BJ (cell line): ENCODE measurements around the gene DMXL2. TPM values are rescaled to one million over a fixed set of nuclear protein-coding genes. Genes with fewer than 3 reads are reported as not detected.
A peak's percentile ranks its signal among the peaks of the same experiment; 100 is the strongest.

Experiments
- CTCF ChIA-PET: fragments of 350-600 bp; formaldehyde crosslinking; extraction: SDS; loops from one replicate; lab custom pipeline; 2021; ENCODE audit warnings: antibody characterized with exemption, inconsistent platforms; lab: Yijun Ruan, JAX
- POLR2A ChIA-PET: fragments of 300-600 bp; sonication (Branson Sonifier 250); formaldehyde crosslinking; extraction: SDS; loops from one replicate; lab custom pipeline; 2021; ENCODE audit warnings: antibody characterized with exemption; lab: Charles Lee
- DNase-seq: peaks from one replicate; pipeline ENCODE4 v3.0.0-alpha.2; 2011; ENCODE audit warnings: low read depth
- H3K27me3 ChIP-seq: 2 replicates; pipeline ENCODE4 v1.6.0; 2011; ENCODE audit warnings: low read length; ENCODE audit not compliant: control insufficient read depth, insufficient read depth
- H3K36me3 ChIP-seq: 2 replicates; pipeline ENCODE4 v1.5.1; 2011; ENCODE audit warnings: low read length; ENCODE audit not compliant: control insufficient read depth, insufficient read depth
- H3K4me3 ChIP-seq: 2 replicates; pipeline ENCODE4 v1.5.1; 2011; ENCODE audit warnings: low read depth, mild to moderate bottlenecking, control low read depth, low read length
- CTCF ChIP-seq: IDR thresholded peaks from 2 replicates; pipeline ENCODE4 v1.5.1; 2011; ENCODE audit warnings: low read depth, mild to moderate bottlenecking, control low read depth, inconsistent platforms, low read length, moderate library complexity; ENCODE audit not compliant: insufficient read depth
- polyA plus RNA-seq: library from polyadenylated mRNA; depleted of rRNA; stranded (reverse); fragments of >200 nt; gene quantifications from 2 replicates; pipeline ENCODE4 v1.2.3, GENCODE V29; 2011; rRNA removed

The DMXL2 gene
- polyA plus RNA-seq, 1 experiment, result 3.8 TPM

- ChIA-PET POLR2A (no interaction called here), CTCF (interaction anchor here (0.8 to 10.0 kb wide), 30 partner anchors 8 to 412 kb away, joined by 3 to 110 read pairs (median 6); no protein-coding TSS in a partner anchor)
- peak; percentile 68 for TF ChIP-seq CTCF
- no peaks in the 10 kb centered on the region for H3K36me3 ChIP-seq
- H3K27me3 ChIP-seq, result peaks cover 12% of the 10 kb centered on the region
- no peak for DNase-seq
- no peak overlapping the region for H3K4me3 ChIP-seq
These were observed 219.3 kb downstream of the DMXL2 start for GRCh38 chr15:51403072-51403878.

GRCh38 chr15:51401872-51402517, 220.6 kb downstream of the DMXL2 start:
- ChIA-PET POLR2A (no interaction called here), CTCF (interaction anchor here (0.7 to 10.0 kb wide), 37 partner anchors 9 to 295 kb away, joined by 3 to 110 read pairs (median 5); no protein-coding TSS in a partner anchor)
- no peaks in the 10 kb centered on the region for H3K36me3 ChIP-seq
- TF ChIP-seq CTCF, result peak; percentile 79
- H3K4me3 ChIP-seq, result no peak overlapping the region
- peaks cover 13% of the 10 kb centered on the region for H3K27me3 ChIP-seq
- no peak for DNase-seq

GRCh38 chr15:51401051-51401780, 221.4 kb downstream of the DMXL2 start:
- H3K36me3 ChIP-seq, result no peaks in the 10 kb centered on the region
- H3K27me3 ChIP-seq, result peaks cover 13% of the 10 kb centered on the region
- no peak for DNase-seq
- no peak overlapping the region for H3K4me3 ChIP-seq
- TF ChIP-seq CTCF, result no peak
- ChIA-PET CTCF (interaction anchor here (0.7 to 10.0 kb wide), 33 partner anchors 8 to 295 kb away, joined by 3 to 110 read pairs (median 5); no protein-coding TSS in a partner anchor), POLR2A (no interaction called here)

GRCh38 chr15:51398626-51399025, 223.9 kb downstream of the DMXL2 start:
- no peak overlapping the region for H3K4me3 ChIP-seq
- H3K36me3 ChIP-seq, result no peaks in the 10 kb centered on the region
- POLR2A ChIA-PET, result no interaction called here
- TF ChIP-seq CTCF, result no peak
- CTCF ChIA-PET, result interaction anchor here (0.7 to 10.0 kb wide), 5 partner anchors 9 to 236 kb away, joined by 3 to 110 read pairs (median 9); no protein-coding TSS in a partner anchor
- H3K27me3 ChIP-seq, result peaks cover 8% of the 10 kb centered on the region
- DNase-seq, result no peak

Other genes with a start within 250 kb of the DMXL2 start
- gene SCG3, start 58.7 kb upstream of the DMXL2 start, polyA plus RNA-seq, result not detected in 2 replicates
- 3.4 and 5.8 TPM in 2 replicates for gene LYSMD2, start 114.9 kb upstream of the DMXL2 start, polyA plus RNA-seq
- 1.1 and 2.2 TPM in 2 replicates for gene TMOD2, start 128.8 kb upstream of the DMXL2 start, polyA plus RNA-seq
- gene TMOD3, start 206.9 kb upstream of the DMXL2 start, polyA plus RNA-seq, result 5.8 and 16.5 TPM in 2 replicates